ENCODE measurements around the gene MAP2.

DNA sequence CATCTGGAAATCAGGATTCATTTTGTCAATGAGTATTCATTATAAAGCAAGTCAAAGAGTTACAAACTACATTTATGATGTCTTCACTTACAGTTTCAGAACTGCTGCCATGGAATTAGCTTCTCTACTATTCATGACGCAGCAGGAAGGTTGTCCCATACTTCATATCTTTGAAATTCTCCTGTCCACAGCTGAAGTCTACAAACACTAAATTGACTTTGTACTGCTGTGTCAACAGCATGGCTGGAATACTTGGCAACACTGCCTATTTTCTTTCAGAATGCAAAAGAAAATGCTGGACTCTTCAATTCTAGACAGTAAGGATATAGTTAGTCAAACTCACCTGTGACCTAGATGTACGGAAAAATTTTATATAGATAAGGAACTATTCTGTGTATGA, 303.2 kb downstream of the MAP2 start:
- TF ChIP-seq JUND (IDR thresholded peaks at IDR 0.05) (no peak), POLR2A (IDR thresholded peaks at IDR 0.05; ENCODE audit: borderline replicate concordance, extremely low read depth, insufficient read depth, insufficient read length) (no peak), SIN3A (IDR thresholded peaks at IDR 0.05; ENCODE audit: low read depth) (no peak), YY1 (IDR thresholded peaks at IDR 0.05; ENCODE audit: extremely low read depth, insufficient replicate concordance, low read depth, low read length) (no peak), EGR1 (IDR thresholded peaks at IDR 0.05; ENCODE audit: low read depth) (no peak), POLR2AphosphoS5 (IDR thresholded peaks at IDR 0.05; ENCODE audit: low read depth, low read length) (no peak), SP1 (IDR thresholded peaks at IDR 0.05; ENCODE audit: low read depth) (no peak), EZH2 (IDR thresholded peaks at IDR 0.05) (no peak), EZH2phosphoT487 (IDR thresholded peaks at IDR 0.05; ENCODE audit: borderline replicate concordance) (no peak)
- TF ChIP-seq, protein P1, sequence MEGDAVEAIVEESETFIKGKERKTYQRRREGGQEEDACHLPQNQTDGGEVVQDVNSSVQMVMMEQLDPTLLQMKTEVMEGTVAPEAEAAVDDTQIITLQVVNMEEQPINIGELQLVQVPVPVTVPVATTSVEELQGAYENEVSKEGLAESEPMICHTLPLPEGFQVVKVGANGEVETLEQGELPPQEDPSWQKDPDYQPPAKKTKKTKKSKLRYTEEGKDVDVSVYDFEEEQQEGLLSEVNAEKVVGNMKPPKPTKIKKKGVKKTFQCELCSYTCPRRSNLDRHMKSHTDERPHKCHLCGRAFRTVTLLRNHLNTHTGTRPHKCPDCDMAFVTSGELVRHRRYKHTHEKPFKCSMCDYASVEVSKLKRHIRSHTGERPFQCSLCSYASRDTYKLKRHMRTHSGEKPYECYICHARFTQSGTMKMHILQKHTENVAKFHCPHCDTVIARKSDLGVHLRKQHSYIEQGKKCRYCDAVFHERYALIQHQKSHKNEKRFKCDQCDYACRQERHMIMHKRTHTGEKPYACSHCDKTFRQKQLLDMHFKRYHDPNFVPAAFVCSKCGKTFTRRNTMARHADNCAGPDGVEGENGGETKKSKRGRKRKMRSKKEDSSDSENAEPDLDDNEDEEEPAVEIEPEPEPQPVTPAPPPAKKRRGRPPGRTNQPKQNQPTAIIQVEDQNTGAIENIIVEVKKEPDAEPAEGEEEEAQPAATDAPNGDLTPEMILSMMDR (IDR thresholded peaks at IDR 0.05 in 2 of 3, conservative IDR thresholded peaks at IDR 0.05 in 1 of 3; ENCODE audit: borderline replicate concordance in 1 of 3, insufficient read depth in 1 of 3, low read depth in 2 of 3, low read length in 2 of 3), result no peak
- TF ChIP-seq, protein P2, sequence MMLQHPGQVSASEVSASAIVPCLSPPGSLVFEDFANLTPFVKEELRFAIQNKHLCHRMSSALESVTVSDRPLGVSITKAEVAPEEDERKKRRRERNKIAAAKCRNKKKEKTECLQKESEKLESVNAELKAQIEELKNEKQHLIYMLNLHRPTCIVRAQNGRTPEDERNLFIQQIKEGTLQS (IDR thresholded peaks at IDR 0.05), result no peak
- TF ChIP-seq, protein P3, sequence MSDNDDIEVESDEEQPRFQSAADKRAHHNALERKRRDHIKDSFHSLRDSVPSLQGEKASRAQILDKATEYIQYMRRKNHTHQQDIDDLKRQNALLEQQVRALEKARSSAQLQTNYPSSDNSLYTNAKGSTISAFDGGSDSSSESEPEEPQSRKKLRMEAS (IDR thresholded peaks at IDR 0.05), result no peak
